IMR-90 (cell line): ENCODE results near the gene ARHGAP19. TPM values are rescaled to one million over a fixed set of nuclear protein-coding genes. Genes with fewer than 3 reads are reported as not detected.

Experiments used
- ATAC-seq: fragments of 200-7000 bp; cut with Tn5 transposase; 2 replicates; pipeline ENCODE4 v1.9.1; 2020; ENCODE audit warnings: low read depth, mild to moderate bottlenecking, moderate library complexity
- BruUV-seq: library from RNA; stranded (reverse); fragments of 400-500 nt; replicated peaks from 2 replicates; lab custom pipeline; 2021; lab: Mats Ljungman, UMichigan
- CTCF ChIA-PET: fragments of 300-600 bp; formaldehyde crosslinking; extraction: SDS; loops from one replicate; lab custom pipeline; 2021; ENCODE audit warnings: antibody characterized with exemption; lab: Yijun Ruan, JAX
- POLR2A ChIA-PET: fragments of 300-600 bp; sonication (Branson Sonifier 250); formaldehyde crosslinking; loops from one replicate; lab custom pipeline; 2022; ENCODE audit warnings: antibody characterized with exemption; ENCODE audit not compliant: unreplicated experiment; lab: Charles Lee
- DNase-seq: peaks from one replicate; pipeline ENCODE4 v3.0.0; 2013
- H2AFZ ChIP-seq: replicated peaks from 2 replicates; pipeline ENCODE3; 2013; ENCODE audit warnings: low read length, mild to moderate bottlenecking; ENCODE audit not compliant: poor library complexity
- H2AK5ac ChIP-seq: 2 replicates; pipeline ENCODE4 v1.6.1; 2013; ENCODE audit warnings: low read depth, low read length, inconsistent platforms
- H2AK9ac ChIP-seq: replicated peaks from 2 replicates; pipeline ENCODE3; 2013; ENCODE audit warnings: mild to moderate bottlenecking, low read depth, low read length, moderate library complexity; ENCODE audit not compliant: poor library complexity
- H2BK120ac ChIP-seq: 2 replicates; pipeline ENCODE4 v1.6.1; 2013; ENCODE audit warnings: low read depth, low read length, inconsistent platforms
- H2BK15ac ChIP-seq: 3 replicates; pipeline ENCODE4 v1.6.1; 2013; ENCODE audit warnings: low read depth, low read length, inconsistent platforms
- H2BK20ac ChIP-seq: 2 replicates; pipeline ENCODE4 v1.6.1; 2013; ENCODE audit warnings: low read depth, mild to moderate bottlenecking, inconsistent platforms, low read length, moderate library complexity
- H2BK5ac ChIP-seq: 2 replicates; pipeline ENCODE4 v1.6.1; 2013; ENCODE audit warnings: mild to moderate bottlenecking, low read depth, low read length, inconsistent platforms; ENCODE audit not compliant: poor library complexity, severe bottlenecking
- H3K14ac ChIP-seq: replicated peaks from 2 replicates; pipeline ENCODE4 v1.6.1; 2013; ENCODE audit warnings: low read depth, low read length, inconsistent platforms
- H3K18ac ChIP-seq: 2 replicates; pipeline ENCODE4 v1.6.1; 2013; ENCODE audit warnings: low read depth, low read length, control low read depth
- H3K23ac ChIP-seq: 2 replicates; pipeline ENCODE4 v1.6.1; 2013; ENCODE audit warnings: low read depth, low read length, inconsistent platforms
- H3K27ac ChIP-seq: 2 replicates; pipeline ENCODE4 v1.5.1; 2013; ENCODE audit warnings: mild to moderate bottlenecking, control low read depth, low read length; ENCODE audit not compliant: insufficient read depth
- H3K27me3 ChIP-seq: 2 replicates; pipeline ENCODE4 v1.6.1; 2013; ENCODE audit warnings: low read length; ENCODE audit not compliant: control insufficient read depth, insufficient read depth
- H3K36me3 ChIP-seq: 2 replicates; pipeline ENCODE4 v1.6.1; 2013; ENCODE audit warnings: low read length, mixed read lengths; ENCODE audit not compliant: control insufficient read depth, insufficient read depth
- H3K4ac ChIP-seq: 2 replicates; pipeline ENCODE4 v1.6.1; 2013; ENCODE audit warnings: low read depth, low read length, inconsistent platforms
- H3K4me1 ChIP-seq: 2 replicates; pipeline ENCODE4 v1.6.1; 2013; ENCODE audit warnings: low read length, mixed read lengths; ENCODE audit not compliant: control insufficient read depth, insufficient read depth
- H3K4me2 ChIP-seq: 2 replicates; pipeline ENCODE4 v1.6.1; 2013; ENCODE audit warnings: low read depth, mild to moderate bottlenecking, control low read depth, low read length, moderate library complexity
- H3K4me3 ChIP-seq: 2 replicates; pipeline ENCODE4 v1.5.1; 2013; ENCODE audit warnings: low read depth, mild to moderate bottlenecking, control low read depth, low read length, moderate library complexity; ENCODE audit not compliant: insufficient read depth
- H3K56ac ChIP-seq: 2 replicates; pipeline ENCODE4 v1.6.1; 2013; ENCODE audit warnings: low read length, inconsistent platforms; ENCODE audit not compliant: insufficient read depth; ENCODE audit errors: extremely low read depth
- H3K79me1 ChIP-seq, 2 experiments: 2 replicates each; pipeline ENCODE4 v1.6.1; 2013; ENCODE audit warnings: low read length in 2 of 2, inconsistent platforms in 1 of 2, low read depth in 1 of 2
- H3K9ac ChIP-seq: 2 replicates; pipeline ENCODE4 v1.6.1; 2013; ENCODE audit warnings: low read depth, low read length, control low read depth
- H3K9me1 ChIP-seq: 2 replicates; pipeline ENCODE4 v1.6.1; 2013; ENCODE audit warnings: low read length, inconsistent platforms; ENCODE audit not compliant: insufficient read depth
- H3K9me3 ChIP-seq: 2 replicates; pipeline ENCODE4 v1.6.1; 2013; ENCODE audit warnings: low read length; ENCODE audit not compliant: control insufficient read depth, insufficient read depth
- H4K20me1 ChIP-seq: 2 replicates; pipeline ENCODE4 v1.6.1; 2013; ENCODE audit warnings: low read length, inconsistent platforms; ENCODE audit not compliant: insufficient read depth
- H4K5ac ChIP-seq: 2 replicates; pipeline ENCODE4 v1.6.1; 2013; ENCODE audit warnings: mild to moderate bottlenecking, low read depth, low read length, control low read depth
- H4K8ac ChIP-seq, 2 experiments: 2 replicates each; pipeline ENCODE4 v1.6.1; 2013; ENCODE audit warnings: low read depth in 2 of 2, low read length in 2 of 2, control low read depth in 1 of 2, inconsistent platforms in 1 of 2
- H4K91ac ChIP-seq: 2 replicates; pipeline ENCODE4 v1.6.1; 2013; ENCODE audit warnings: low read depth, low read length, inconsistent platforms; ENCODE audit not compliant: insufficient read depth
- CEBPB ChIP-seq: IDR thresholded peaks from 2 replicates; pipeline ENCODE4 v1.6.1; 2012; ENCODE audit warnings: low read depth, low read length, improper control_type of control experiment
- FOS ChIP-seq: fragments of 150-350 bp; IDR thresholded peaks from 2 replicates; pipeline ENCODE4 v1.6.1; 2016; ENCODE audit warnings: low read depth, low read length
- MXI1 ChIP-seq: IDR thresholded peaks from 2 replicates; pipeline ENCODE4 v1.6.1; 2012; ENCODE audit warnings: low read depth, mild to moderate bottlenecking, low read length, moderate library complexity, borderline replicate concordance
- POLR2A ChIP-seq: IDR thresholded peaks from 2 replicates; pipeline ENCODE4 v1.6.1; 2012; ENCODE audit warnings: mild to moderate bottlenecking, low read depth, low read length
- RAD21 ChIP-seq: IDR thresholded peaks from 2 replicates; pipeline ENCODE4 v1.6.1; 2012; ENCODE audit warnings: low read length, improper control_type of control experiment
- RCOR1 ChIP-seq: IDR thresholded peaks from 2 replicates; pipeline ENCODE4 v1.6.1; 2012; ENCODE audit warnings: mild to moderate bottlenecking, low read length, improper control_type of control experiment; ENCODE audit not compliant: insufficient replicate concordance
- RFX5 ChIP-seq: IDR thresholded peaks from 2 replicates; pipeline ENCODE4 v1.8.0; 2012; ENCODE audit warnings: low read depth, mild to moderate bottlenecking, low read length, moderate library complexity
- SMC3 ChIP-seq: fragments of 150-350 bp; IDR thresholded peaks from 2 replicates; pipeline ENCODE4 v1.6.1; 2016; ENCODE audit warnings: low read depth, mild to moderate bottlenecking, antibody characterized with exemption, low read length, moderate library complexity
- WGBS, 2 experiments: methylation state at CpG; one replicate each; pipeline versions ENCODE4 v1.1.5 to v1.1.7; 2013; ENCODE audit warnings: missing lambda C conversion rate in 2 of 2; ENCODE audit not compliant: insufficient read length in 1 of 2; ENCODE audit errors: extremely low coverage in 2 of 2; 5-methylcytosine and 5-hydroxymethylcytosine counted together
- dilution Hi-C: fragments of 300-500 bp; cut with HindIII; formaldehyde crosslinking; loops from one replicate; pipeline ENCODE4 v1.14.3; 2018; ENCODE audit warnings: low sequenced_read_pairs; ENCODE audit not compliant: unreplicated experiment
- in situ Hi-C: fragments of 300-500 bp; cut with MboI; formaldehyde crosslinking; loops from 3 replicates; pipeline ENCODE4 v1.14.3; 2019; ENCODE audit warnings: low sequenced_read_pairs, inconsistent platforms, mixed read lengths
- intact Hi-C: fragments of 100-400 bp; cut with micrococcal nuclease; formaldehyde crosslinking; loops from 2 replicates; pipeline ENCODE4 v1.10.0; 2022
- polyA plus RNA-seq, 3 experiments: library from polyadenylated mRNA; depleted of rRNA; stranded (reverse); fragments of >200 nt; gene quantifications; 2 replicates each; pipeline ENCODE4 v1.2.3, GENCODE V29; 2012; ENCODE audit warnings: low replicate concordance in 1 of 3
- total RNA-seq: library from RNA; depleted of rRNA; stranded (reverse); fragments of >200 nt; gene quantifications from 2 replicates; pipeline ENCODE4 v1.2.3, GENCODE V29; 2012
- TF ChIP-seq, protein P1 (sequence below): fragments of 150-350 bp; IDR thresholded peaks from 2 replicates; pipeline ENCODE4 v1.6.1; 2016; ENCODE audit warnings: low read depth, mild to moderate bottlenecking, low read length, moderate library complexity, borderline replicate concordance
- TF ChIP-seq, protein P2 (sequence below): conservative IDR thresholded peaks from 2 replicates; pipeline ENCODE4 v1.5.1; 2012; ENCODE audit warnings: mild to moderate bottlenecking, low read depth, low read length, improper control_type of control experiment
- TF ChIP-seq, protein P3 (sequence below): fragments of 150-350 bp; IDR thresholded peaks from 2 replicates; pipeline ENCODE4 v1.6.1; 2017; ENCODE audit warnings: mild to moderate bottlenecking, antibody characterized with exemption, low read length, low read depth

Gene ARHGAP19
- total and polyA plus RNA-seq, 2 of the 4 experiments (the other 2 are of a cell fraction), result 6.3 to 7.0 TPM

DNA sequence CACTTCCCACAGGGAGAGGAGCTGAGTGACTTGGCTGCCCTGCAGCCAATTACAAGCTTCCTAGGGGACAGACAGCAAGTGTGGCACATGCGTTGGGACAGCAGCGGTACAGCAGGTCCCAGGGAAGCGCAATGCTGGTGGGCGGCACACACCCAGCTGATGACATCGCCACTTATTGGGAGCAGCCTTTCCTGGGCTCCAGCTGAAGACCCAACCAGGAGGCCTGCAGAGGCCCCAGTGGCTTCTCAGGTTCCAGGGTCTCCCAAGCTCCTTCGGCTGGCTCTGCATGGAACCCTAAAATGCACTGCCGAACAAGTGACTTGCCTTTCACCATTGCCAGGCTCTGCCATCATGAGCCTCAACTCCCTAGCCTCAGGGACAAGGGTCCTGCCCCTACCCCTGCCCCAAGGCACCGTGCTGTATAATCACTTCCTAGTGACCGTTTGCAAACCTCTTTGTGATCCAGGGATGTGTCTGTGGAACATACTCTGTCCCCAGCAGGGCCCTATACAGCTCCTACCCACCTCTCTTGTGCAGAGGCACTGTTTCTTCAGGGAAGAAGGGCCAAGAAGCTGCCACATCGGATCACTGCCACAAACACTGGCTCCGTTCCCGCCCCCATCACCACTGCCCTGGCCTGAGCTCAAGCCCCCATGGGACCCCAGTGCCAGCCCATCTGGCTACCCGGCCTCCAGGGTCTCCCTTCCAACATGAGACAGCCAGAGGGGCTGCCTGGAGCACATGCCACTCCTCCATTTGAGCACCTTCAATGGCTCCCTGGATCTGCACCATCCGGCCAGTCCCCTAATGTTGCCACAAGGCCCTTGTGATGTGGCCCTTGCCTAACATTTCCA lies 87.4 kb downstream of the ARHGAP19 start:
- Histone ChIP-seq H4K5ac (no peak overlapping the region), H3K4me2 (no peak overlapping the region), H3K23ac (no peak overlapping the region), H2AK9ac (no peak overlapping the region), H2AFZ (no peak overlapping the region), H3K4ac (no peak overlapping the region), H4K91ac (no peak overlapping the region), H3K27me3 (peaks cover 41% of the 10 kb centered on the region), H3K27ac (no peak overlapping the region), H3K56ac (no peak overlapping the region), H3K14ac (no peak overlapping the region), H2AK5ac (no peak overlapping the region), H2BK120ac (no peak overlapping the region), H2BK15ac (no peak overlapping the region), H2BK5ac (no peak overlapping the region), H4K8ac (no peak overlapping the region), H3K79me1 (no peaks in the 10 kb centered on the region), H2BK20ac (no peak overlapping the region), H3K9ac (no peak overlapping the region), H3K36me3 (no peaks in the 10 kb centered on the region), H3K9me3 (no peaks in the 10 kb centered on the region), H3K18ac (no peak overlapping the region), H4K20me1 (no peaks in the 10 kb centered on the region), H3K4me1 (no peaks in the 10 kb centered on the region), H3K9me1 (no peaks in the 10 kb centered on the region), H3K4me3 (no peak overlapping the region)
- DNase-seq (no peak), ATAC-seq (no peak)
- CTCF ChIA-PET, result no interaction called here
- no TSS peak for BruUV-seq
- dilution Hi-C loops, result no loop called here
- POLR2A ChIA-PET, result no interaction called here
- intact Hi-C loops, result no loop called here
- TF ChIP-seq RAD21, result no peak
- no peak for TF ChIP-seq FOS
- TF ChIP-seq, protein P1, sequence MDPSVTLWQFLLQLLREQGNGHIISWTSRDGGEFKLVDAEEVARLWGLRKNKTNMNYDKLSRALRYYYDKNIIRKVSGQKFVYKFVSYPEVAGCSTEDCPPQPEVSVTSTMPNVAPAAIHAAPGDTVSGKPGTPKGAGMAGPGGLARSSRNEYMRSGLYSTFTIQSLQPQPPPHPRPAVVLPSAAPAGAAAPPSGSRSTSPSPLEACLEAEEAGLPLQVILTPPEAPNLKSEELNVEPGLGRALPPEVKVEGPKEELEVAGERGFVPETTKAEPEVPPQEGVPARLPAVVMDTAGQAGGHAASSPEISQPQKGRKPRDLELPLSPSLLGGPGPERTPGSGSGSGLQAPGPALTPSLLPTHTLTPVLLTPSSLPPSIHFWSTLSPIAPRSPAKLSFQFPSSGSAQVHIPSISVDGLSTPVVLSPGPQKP, result no peak
- TF ChIP-seq POLR2A, result no peak
- TF ChIP-seq, protein P2, sequence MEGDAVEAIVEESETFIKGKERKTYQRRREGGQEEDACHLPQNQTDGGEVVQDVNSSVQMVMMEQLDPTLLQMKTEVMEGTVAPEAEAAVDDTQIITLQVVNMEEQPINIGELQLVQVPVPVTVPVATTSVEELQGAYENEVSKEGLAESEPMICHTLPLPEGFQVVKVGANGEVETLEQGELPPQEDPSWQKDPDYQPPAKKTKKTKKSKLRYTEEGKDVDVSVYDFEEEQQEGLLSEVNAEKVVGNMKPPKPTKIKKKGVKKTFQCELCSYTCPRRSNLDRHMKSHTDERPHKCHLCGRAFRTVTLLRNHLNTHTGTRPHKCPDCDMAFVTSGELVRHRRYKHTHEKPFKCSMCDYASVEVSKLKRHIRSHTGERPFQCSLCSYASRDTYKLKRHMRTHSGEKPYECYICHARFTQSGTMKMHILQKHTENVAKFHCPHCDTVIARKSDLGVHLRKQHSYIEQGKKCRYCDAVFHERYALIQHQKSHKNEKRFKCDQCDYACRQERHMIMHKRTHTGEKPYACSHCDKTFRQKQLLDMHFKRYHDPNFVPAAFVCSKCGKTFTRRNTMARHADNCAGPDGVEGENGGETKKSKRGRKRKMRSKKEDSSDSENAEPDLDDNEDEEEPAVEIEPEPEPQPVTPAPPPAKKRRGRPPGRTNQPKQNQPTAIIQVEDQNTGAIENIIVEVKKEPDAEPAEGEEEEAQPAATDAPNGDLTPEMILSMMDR, result no peak
- TF ChIP-seq, protein P3, sequence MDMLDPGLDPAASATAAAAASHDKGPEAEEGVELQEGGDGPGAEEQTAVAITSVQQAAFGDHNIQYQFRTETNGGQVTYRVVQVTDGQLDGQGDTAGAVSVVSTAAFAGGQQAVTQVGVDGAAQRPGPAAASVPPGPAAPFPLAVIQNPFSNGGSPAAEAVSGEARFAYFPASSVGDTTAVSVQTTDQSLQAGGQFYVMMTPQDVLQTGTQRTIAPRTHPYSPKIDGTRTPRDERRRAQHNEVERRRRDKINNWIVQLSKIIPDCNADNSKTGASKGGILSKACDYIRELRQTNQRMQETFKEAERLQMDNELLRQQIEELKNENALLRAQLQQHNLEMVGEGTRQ, result no peak
- TF ChIP-seq RCOR1, result no peak
- TF ChIP-seq CEBPB, result no peak
- TF ChIP-seq RFX5, result no peak
- no peak for TF ChIP-seq SMC3
- no peak for TF ChIP-seq MXI1
- 79% methylated on average over 10 of the region's 14 CpGs; no CpG with 5 or more reads in 1 of the 2 experiments for WGBS, 2 experiments
- in situ Hi-C loops, result loop anchor here (10.0 kb wide), 1 partner anchor 130 kb away; no protein-coding TSS in a partner anchor
